HG03378 (cell line): ENCODE data around the gene ROR1.

Experiments
- ATAC-seq: cut with Tn5 transposase; IDR thresholded peaks from one replicate; pipeline ENCODE4 v1.9.1; 2021; ENCODE audit warnings: mild to moderate bottlenecking, moderate library complexity; ENCODE audit not compliant: unreplicated experiment

ROR1 gene

GRCh38 chr1:63903947-63904610 lies 130.3 kb downstream of the ROR1 start:
- ATAC-seq: no peak

GRCh38 chr1:63904826-63905225 lies 131.0 kb downstream of the ROR1 start:
- ATAC-seq: no peak

GRCh38 chr1:63906047-63906704 lies 132.4 kb downstream of the ROR1 start:
- ATAC-seq: no peak

GRCh38 chr1:63907051-63907450 lies 133.2 kb downstream of the ROR1 start:
- no peak for ATAC-seq

- no peak for ATAC-seq
Observed at GRCh38 chr1:63908016-63908415, 134.2 kb downstream of the ROR1 start.

GRCh38 chr1:63909526-63909925 lies 135.7 kb downstream of the ROR1 start:
- no peak for ATAC-seq

GRCh38 chr1:63911049-63911448 lies 137.2 kb downstream of the ROR1 start:
- no peak for ATAC-seq

- ATAC-seq: no peak
Observed at GRCh38 chr1:63912643-63913042, 138.8 kb downstream of the ROR1 start.

- ATAC-seq: no peak
Observed at GRCh38 chr1:63913533-63913932, 139.7 kb downstream of the ROR1 start.

- no peak for ATAC-seq
Observed at GRCh38 chr1:63914241-63914640, 140.4 kb downstream of the ROR1 start.

- ATAC-seq: no peak
Observed at GRCh38 chr1:63914706-63915105, 140.9 kb downstream of the ROR1 start.

GRCh38 chr1:63915121-63915520 lies 141.3 kb downstream of the ROR1 start:
- ATAC-seq: no peak

GRCh38 chr1:63916485-63917360 lies 142.9 kb downstream of the ROR1 start:
- ATAC-seq: no peak

GRCh38 chr1:63917571-63918417 lies 144.0 kb downstream of the ROR1 start:
- ATAC-seq: no peak

- no peak for ATAC-seq
Observed at GRCh38 chr1:63918418-63918945, 144.7 kb downstream of the ROR1 start.

- ATAC-seq: no peak
Observed at GRCh38 chr1:63920154-63921117, 146.6 kb downstream of the ROR1 start.

- no peak for ATAC-seq
Observed at GRCh38 chr1:63921359-63921758, 147.5 kb downstream of the ROR1 start.

GRCh38 chr1:63921802-63922201 lies 148.0 kb downstream of the ROR1 start:
- no peak for ATAC-seq

- ATAC-seq: no peak
Observed at GRCh38 chr1:63922848-63923247, 149.0 kb downstream of the ROR1 start.
